Measurements from ENCODE around the gene CEACAM7.

Gene CEACAM7

GRCh38 chr19:41698746-41699230 is 10.7 kb upstream of the CEACAM7 start:
- TF ChIP-seq CTCF (IDR thresholded peaks at IDR 0.05; ENCODE audit: unreplicated experiment in 3 of 3) = no peak
- H3K36me3 Mint-ChIP-seq (ENCODE audit: low read depth) = no peaks in the 10 kb centered on the region
- H3K27ac Mint-ChIP-seq = no peak overlapping the region
- no peaks in the 10 kb centered on the region for H3K27me3 Mint-ChIP-seq (ENCODE audit: low read depth)
- no peak overlapping the region for H3K4me3 Mint-ChIP-seq
- H3K9me3 Mint-ChIP-seq = peaks cover 26% of the 10 kb centered on the region
- H3K4me1 Mint-ChIP-seq = no peaks in the 10 kb centered on the region

- no peaks in the 10 kb centered on the region for H3K27me3 Mint-ChIP-seq (ENCODE audit: low read depth)
- no peaks in the 10 kb centered on the region for H3K36me3 Mint-ChIP-seq (ENCODE audit: low read depth)
- no peak for TF ChIP-seq CTCF (IDR thresholded peaks at IDR 0.05; ENCODE audit: unreplicated experiment in 3 of 3)
- H3K27ac Mint-ChIP-seq = no peak overlapping the region
- H3K4me3 Mint-ChIP-seq = no peak overlapping the region
- peaks cover 33% of the 10 kb centered on the region for H3K9me3 Mint-ChIP-seq
- H3K4me1 Mint-ChIP-seq = no peaks in the 10 kb centered on the region
These were observed 9.3 kb upstream of the CEACAM7 start for GRCh38 chr19:41697198-41697855.

- Mint-ChIP-seq H3K4me3 (no peak overlapping the region), H3K36me3 (ENCODE audit: low read depth) (no peaks in the 10 kb centered on the region), H3K27me3 (ENCODE audit: low read depth) (no peaks in the 10 kb centered on the region), H3K9me3 (peaks cover 34% of the 10 kb centered on the region), H3K27ac (no peak overlapping the region), H3K4me1 (no peaks in the 10 kb centered on the region)
- no peak for TF ChIP-seq CTCF (IDR thresholded peaks at IDR 0.05; ENCODE audit: unreplicated experiment in 3 of 3)
These were observed 8.5 kb upstream of the CEACAM7 start for GRCh38 chr19:41696402-41697197.

- Mint-ChIP-seq H3K27ac (no peak overlapping the region), H3K9me3 (peaks cover 41% of the 10 kb centered on the region), H3K4me3 (no peak overlapping the region)
These were observed 7.7 kb upstream of the CEACAM7 start for GRCh38 chr19:41695745-41696144.

GRCh38 chr19:41694831-41695635 is 7.0 kb upstream of the CEACAM7 start:
- no peak overlapping the region for H3K4me3 Mint-ChIP-seq

More at GRCh38 chr19:41695745-41696144, 7.7 kb upstream of the CEACAM7 start:
- no peaks in the 10 kb centered on the region for H3K27me3 Mint-ChIP-seq (ENCODE audit: low read depth)
- H3K4me1 Mint-ChIP-seq = no peaks in the 10 kb centered on the region
- no peaks in the 10 kb centered on the region for H3K36me3 Mint-ChIP-seq (ENCODE audit: low read depth)
- no peak for TF ChIP-seq CTCF (IDR thresholded peaks at IDR 0.05; ENCODE audit: unreplicated experiment in 3 of 3)

More at GRCh38 chr19:41694831-41695635, 7.0 kb upstream of the CEACAM7 start:
- no peaks in the 10 kb centered on the region for H3K4me1 Mint-ChIP-seq
- no peak overlapping the region for H3K27ac Mint-ChIP-seq
- no peaks in the 10 kb centered on the region for H3K27me3 Mint-ChIP-seq (ENCODE audit: low read depth)
- no peaks in the 10 kb centered on the region for H3K36me3 Mint-ChIP-seq (ENCODE audit: low read depth)
- H3K9me3 Mint-ChIP-seq = peaks cover 39% of the 10 kb centered on the region
- no peak for TF ChIP-seq CTCF (IDR thresholded peaks at IDR 0.05; ENCODE audit: unreplicated experiment in 3 of 3)

Data from nephron (organoid).